ENCODE measurements around the gene BACH2.
"Not testable (repeated sequence)": the region's sequence is repeated elsewhere in the genome, so short reads cannot be mapped to it uniquely, and the experiment has no call there.

BACH2 gene

DNA sequence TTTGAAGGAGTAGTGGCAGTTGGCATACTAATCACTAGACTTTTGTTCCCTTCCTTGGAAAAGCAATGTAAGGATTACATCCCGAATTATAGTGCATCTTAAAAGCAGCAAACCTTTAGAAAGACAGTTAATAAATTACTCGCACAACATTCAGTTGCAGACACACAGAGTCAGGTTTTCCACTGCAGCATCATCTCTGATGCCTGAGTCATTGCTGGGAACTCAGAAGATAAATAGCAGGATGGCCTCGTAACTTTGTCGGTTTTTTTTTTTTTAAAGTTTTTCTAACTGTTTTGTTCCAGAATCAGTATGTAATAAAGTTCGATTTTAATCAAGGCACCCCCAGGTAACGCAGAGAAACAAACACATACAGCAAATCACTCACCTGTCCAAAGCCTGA, 368.0 kb downstream of the BACH2 start:
- no peak for DNase-seq

DNA sequence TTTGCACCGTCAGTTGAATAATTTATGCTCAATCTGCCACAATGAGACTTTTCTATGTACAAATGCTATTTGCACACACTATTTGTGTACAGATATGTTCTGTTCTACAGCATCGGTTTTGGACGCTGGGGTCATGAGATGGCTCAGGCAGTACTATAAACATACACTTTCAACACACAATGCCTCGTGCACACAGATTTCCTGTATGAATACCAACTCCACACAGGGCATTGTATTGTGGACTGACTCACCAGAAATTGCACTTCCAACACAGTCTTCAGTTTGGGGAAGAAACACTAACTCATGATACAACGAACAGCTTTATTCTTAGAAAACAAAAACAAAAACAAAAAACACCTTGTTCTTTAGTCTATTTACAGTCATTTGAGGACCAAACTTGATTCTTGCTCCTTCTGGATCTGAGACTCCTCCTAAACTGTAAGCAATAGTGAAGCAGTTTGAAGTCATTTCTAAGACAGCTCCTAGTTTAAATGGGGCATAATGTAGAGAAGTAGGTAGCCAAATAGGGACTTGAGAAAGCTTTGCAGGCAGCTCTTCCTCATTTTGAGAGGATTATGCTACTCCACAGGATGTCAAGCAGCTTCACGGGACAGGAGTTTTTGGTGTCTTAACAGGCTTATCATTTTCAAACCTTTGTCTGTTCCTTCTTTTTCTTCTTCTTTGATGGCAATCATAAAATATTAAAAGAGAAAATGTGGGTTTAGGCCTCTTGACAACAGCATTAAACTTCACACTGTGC, 368.7 kb downstream of the BACH2 start:
- DNase-seq, result no peak

DNA sequence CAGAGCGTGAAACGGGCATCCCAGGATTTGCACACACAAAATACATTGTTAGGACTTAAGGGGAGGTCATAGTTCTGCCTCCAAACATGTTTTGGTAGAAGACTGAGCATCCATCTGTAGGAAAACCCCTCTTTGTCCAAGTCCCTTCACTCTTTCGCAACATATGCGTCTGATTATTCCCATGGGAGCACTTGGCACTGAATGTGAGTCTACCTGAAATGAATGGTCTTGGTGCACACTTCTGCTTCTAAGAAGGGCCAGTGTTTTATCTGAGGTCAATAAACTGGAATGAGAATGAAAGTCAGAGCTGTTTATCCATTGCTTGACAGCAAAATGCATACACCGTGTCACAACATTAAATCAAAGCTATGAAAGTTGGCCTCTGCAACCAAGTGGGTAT, 369.4 kb downstream of the BACH2 start:
- DNase-seq, result no peak

DNA sequence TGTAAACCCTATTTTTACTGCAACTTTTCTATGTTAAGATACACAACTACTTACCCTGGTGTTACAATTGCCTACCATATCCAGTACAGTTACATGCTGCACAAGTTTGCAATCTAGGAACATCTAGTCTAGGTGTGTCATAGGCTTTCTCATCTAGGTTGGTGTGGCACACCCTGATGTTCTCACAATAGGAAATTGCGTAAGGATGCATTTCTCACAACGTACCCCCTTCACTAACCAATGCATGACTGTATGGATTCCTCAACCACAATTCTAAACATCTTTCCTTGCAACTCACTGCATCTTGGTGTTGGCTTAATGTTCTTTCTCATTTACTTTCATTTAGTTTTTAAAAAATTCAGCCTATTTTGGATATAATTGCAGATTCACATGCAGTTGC, 370.8 kb downstream of the BACH2 start:
- peak in 1 of 5 donors; percentile 18 for DNase-seq

DNA sequence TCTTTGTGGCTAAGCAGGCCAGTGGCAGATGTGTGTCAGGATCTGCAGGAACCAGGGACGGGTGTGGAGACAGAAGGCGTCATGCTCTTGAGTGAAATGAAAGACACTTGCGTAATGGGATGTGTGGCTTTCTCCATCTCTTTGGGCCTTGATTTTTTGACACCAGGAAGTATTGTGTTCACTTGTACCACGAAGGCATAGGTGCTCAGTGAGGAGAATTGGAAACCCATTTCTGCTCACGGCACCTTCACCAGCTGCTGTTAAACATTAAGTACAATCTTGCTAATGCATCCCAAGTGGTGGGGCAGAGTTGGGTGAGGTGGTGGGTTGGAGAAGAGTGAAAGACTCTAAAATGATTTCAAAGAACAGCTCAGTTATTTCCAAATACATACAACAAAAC, 372.4 kb downstream of the BACH2 start:
- DNase-seq, result no peak

DNA sequence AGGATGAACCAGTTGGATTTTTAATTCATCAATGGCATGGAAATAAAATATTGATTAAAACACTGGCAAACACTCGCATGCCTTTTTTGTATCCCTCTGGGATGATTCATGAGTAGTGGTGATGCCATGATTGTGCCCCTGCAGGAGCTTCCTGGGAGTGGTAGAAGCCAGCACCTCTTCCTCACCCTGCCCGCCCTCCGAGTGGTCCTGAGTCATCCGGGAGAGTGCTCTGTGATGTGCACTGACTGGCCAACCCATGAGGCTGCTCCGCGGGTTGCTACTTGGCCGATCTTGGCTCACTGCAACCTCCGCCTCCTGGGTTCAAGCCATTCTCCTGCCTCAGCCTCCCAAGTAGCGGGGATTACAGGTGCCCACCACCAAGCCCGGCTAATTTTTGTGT, 375.0 kb downstream of the BACH2 start:
- DNase-seq, result no peak

DNA sequence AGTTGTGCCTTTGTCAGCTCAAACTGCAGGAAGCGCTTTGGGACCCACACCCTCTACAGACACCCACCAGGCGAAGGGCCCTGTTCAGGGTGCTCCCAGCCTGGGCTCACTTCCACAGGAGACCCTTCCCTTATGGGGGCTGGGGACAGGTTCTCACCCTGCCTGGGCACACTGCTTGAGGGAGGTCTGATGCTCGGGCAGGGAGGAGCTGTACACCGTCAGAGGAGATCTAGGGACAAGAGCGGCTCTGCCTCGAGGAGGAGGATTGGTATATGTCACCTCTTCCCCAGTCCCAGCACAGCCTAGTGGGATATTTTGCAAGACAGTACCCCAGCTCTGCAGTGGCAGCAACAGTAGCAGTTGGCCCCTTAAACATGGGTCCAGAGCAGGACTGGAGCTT, 375.4 kb downstream of the BACH2 start:
- DNase-seq, result no peak

DNA sequence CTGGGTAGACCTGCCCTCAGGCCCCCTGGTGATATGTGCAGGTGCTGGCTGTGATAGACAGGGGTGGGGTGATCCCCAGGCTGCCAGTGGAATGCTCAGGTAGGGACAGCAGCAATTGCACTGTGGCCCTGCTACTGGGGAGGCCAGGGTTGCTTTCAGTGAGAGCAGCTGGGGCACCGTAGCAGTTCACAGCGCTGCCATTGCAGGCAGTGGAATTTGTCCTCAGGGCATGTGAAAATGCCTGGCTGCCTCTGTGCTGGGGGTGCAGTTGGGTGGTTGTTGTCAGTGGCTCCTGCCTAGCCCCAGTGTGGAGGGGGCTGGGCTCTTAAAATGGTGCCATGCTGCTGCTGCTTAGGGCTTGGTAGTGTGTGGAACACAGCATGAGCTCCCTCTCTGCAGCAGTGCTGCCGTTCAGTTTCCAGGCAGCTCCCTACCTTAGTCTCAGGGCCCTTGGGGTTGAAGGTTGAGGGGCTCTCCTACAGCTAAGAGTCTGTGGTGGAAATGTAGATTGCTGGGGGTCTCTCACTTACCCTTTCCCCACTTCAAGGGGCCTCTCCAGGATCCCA, 378.8 kb downstream of the BACH2 start:
- no peak for DNase-seq

DNA sequence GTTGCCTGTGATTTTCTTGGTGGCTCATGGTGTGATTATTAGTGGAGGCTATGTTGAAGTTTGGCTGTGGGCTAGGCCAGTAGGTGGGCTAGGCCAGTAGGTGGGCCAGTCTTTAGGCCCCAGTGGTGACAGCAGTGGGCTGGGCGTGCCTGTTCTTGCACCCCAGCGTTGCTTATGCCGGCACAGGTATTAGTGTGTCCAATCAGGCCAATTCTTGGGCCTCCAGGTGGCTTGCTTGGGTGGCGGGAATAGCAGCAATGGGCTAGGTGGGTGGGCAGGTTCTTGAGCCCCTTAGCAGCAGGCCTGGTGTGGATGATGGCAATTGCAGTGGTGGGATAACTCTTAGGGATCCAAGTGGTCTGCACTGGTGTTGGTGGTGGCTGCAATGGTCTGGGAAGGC, 379.4 kb downstream of the BACH2 start:
- DNase-seq, result no peak

DNA sequence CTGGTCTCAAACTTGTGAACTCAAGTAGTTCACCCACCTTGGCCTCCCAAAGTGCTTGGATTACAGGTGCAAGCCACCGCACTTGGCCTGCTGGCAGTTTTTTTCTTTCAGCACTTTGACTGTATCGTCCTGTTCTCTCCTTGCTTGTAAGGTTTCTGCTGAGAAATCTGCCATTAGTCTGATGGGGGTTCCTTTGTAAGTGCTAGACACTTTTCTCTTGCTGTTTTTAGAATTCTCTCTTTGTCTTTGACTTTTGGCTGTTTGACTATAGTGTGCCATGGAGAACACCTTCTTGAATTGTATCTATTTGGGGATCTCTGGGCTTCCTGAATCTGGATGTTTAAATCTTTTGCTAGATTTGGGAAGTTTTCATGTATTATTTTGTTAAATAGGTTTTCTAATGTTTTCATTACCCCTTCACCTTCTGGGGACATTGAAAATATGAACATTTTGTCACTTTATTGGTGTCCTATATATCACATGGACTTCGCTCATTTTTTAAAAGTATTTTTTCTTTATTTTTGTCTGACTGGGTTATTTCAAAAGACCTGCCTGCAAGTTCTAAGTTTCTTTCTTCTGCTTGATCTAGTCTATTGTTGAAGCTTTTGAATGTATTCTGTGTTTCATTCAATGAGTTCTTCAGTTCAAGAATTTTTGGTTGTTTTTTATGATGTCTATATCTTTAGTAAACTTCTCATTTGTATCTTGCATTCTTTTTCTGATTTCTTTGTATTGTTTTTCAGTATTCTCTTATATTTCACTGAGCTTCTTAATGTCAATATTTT, 380.3 kb downstream of the BACH2 start:
- DNase-seq, result no peak

DNA sequence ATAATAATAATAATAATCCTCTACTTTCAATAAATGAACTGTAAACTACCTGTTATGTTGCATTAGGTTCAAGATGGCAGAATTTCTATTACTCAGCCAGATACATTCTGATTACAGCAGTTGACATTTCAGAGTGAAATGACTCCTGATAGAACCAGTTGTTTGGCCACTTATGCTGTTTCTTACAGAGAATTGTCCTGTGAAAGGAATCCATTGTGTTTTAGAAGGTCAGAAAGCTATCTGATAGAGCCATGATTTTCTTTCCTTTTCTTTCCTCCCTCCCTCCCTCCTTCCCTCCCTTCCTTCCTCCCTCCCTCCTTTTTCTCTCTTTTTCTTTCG, 385.8 kb downstream of the BACH2 start:
- DNase-seq, result no peak

DNA sequence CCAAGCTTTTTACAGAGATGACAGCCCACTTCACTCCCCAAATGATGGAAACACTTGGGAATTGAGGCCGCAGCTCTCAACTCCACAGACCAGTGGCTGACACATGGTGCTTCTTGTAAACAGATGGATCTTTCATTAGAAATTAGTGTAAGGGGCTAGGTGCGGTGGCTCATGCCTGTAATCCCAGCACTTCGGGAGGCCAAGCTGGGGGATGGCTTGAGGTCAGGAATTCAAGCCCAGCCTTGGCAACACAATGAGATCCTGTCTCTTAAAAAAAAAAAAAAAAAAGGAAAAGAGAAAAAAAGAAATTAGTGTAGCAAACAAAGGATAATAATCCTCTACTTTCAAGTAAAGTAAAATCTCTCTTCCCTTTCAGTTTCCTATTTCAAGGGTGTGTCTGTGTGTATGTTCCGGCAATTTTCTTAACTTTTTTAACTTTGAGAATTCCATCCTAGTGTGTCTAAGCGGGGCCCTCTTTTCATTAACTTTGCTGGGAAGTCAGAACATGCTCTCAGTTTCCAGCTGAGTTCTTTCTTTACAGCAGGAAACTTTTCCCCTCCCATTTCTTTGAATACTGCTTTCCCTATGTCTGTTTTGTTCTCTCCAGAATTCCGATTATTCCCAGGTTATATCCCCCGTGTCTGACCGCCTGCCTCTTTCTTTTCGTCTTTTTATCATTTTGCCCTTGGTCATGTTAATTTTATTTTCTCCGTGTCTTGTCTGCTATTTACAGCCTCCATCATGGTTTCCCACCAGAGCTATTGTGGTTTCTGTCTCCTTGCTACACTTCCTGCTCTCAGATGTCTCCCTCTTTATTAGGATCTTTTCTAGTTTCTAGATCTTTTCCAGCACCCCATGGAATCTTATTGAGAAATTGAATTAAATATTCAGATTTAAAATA, 386.4 kb downstream of the BACH2 start:
- not testable (repeated sequence) for DNase-seq

DNA sequence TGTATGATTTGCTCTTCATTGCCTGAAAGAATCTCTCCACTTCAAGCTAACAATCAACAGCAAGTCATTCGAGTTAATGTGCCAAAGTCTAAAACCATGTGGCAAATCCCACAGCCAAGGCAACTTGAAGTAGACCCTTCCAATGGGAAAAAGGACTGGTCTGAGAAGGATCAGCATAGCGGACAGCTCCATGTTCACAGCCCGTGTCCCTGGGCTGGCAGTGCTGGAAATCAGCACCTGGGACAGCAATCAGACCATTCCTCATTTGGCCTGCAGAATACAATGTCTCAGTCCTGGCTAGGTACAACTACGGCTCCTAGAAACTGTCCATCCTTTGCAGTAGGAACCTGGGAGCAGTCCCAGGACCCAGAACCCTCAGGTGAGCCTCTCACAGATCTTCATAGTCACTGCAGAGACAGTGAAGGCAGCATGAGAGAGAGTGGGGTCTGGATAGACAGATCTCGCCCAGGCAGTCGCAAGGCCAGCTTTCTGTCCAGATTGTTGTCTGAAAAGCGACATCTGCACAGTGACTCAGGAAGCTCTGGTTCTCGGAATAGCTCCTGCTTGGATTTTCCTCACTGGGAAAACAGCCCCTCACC, 401.3 kb downstream of the BACH2 start:
- DNase-seq, result no peak

DNA sequence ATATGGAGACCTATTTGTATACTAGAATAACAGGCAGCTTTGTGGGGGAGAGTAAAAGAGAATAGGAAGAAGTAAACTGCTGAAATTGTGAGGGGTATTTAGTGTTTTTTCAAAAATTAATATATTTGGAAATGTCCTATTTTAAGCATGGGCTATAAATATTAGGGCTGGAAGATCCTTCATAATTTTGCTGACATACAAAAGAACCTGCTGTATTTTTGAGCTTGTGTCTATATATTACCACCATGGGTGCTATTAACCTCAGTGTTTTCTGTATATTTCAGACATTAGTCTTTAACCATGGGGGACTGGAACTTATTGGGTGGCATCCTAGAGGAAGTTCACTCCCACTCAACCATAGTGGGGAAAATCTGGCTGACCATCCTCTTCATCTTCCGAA, 402.5 kb downstream of the BACH2 start, which contains the start of gene GJA10:
TSS of gene GJA10 (plus strand) at position 301 of the 400 bp plus-strand sequence. CDS start at position 301, 0 bp downstream.
- no peak for DNase-seq

DNA sequence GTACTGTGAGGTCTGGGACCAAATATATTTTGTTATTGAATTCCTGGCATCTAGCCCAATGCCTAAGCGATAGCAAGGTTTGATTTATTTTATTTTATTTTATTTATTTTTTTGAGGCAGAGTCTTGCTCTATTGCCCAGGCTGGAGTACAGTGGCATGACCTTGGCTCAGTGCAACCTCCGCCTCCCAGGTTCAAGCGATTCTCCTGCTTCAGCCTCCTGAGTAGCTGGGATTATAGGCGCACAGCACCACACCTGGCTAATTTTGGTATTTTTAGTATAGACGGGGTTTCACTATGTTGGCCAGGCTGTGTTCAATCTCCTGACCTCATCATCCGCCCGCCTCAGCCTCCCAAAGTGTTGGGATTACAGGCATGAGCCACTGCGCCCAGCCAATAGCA, 404.1 kb downstream of the BACH2 start:
- not testable (repeated sequence) for DNase-seq

DNA sequence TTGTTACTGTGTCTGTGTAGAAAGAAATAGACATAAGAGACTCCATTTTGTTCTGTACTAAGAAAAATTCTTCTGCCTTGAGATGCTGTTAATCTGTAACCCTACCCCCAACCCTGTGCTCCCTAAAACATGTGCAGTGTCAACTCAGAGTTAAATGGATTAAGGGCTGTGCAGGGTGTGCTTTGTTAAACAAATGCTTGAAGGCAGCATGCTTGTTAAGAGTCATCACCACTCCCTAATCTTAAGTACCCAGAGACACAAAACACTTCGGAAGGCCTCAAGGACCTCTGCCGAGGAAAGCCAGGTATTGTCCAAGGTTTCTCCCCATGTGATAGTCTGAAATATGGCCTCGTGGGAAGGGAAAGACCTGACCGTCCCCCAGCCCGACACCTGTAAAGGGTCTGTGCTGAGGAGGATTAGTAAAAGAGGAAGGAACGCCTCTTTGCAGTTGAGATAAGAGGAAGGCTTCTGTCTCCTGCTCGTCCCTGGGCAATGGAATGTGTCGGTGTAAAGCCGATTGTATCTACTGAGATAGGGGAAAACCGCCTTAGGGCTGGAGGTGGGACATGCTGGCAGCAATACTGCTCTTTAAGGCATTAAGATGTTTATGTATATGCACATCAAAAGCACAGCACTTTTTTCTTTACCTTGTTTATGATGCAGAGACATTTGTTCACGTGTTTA, 405.7 kb downstream of the BACH2 start:
- DNase-seq, result not testable (repeated sequence)

DNA sequence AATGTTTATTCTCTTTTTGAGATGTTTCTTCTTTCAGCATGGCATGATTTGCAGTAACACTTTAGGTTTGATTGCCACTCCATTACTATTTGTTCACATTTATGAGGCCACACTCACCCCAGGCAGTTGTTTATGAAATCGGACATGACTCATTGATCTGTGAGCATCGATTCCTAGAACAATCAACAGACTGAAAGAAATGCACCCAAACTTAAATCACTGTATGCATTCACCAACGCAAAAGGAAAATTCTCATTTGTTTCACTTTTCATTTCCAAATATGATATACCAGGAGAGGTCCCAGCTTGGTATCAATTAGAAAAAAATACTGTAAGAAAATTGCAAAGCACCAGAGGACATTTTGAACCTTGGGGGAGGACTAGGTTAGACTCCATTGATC, 407.8 kb downstream of the BACH2 start:
- DNase-seq, result peak in 1 of 5 donors; percentile 83

DNA sequence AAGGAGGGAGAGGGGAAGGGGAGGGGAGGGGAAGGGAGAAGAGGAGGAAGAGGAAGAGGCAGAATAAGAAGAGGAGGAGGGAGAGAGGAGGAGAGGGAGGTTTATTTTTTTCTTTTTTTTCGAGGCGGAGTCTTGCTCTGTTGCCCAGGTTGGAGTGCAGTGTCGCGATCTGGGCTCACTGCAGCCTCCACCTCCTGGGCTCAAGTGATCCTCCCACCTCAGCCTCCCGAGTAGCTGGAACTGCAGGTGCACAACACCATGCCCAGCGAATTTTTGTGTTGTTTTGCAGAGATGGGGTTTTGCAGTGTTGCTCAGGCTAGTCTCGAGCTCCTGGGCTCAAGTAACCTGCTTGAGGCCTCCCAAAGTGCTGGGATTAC, 408.5 kb downstream of the BACH2 start:
- no peak for DNase-seq

DNA sequence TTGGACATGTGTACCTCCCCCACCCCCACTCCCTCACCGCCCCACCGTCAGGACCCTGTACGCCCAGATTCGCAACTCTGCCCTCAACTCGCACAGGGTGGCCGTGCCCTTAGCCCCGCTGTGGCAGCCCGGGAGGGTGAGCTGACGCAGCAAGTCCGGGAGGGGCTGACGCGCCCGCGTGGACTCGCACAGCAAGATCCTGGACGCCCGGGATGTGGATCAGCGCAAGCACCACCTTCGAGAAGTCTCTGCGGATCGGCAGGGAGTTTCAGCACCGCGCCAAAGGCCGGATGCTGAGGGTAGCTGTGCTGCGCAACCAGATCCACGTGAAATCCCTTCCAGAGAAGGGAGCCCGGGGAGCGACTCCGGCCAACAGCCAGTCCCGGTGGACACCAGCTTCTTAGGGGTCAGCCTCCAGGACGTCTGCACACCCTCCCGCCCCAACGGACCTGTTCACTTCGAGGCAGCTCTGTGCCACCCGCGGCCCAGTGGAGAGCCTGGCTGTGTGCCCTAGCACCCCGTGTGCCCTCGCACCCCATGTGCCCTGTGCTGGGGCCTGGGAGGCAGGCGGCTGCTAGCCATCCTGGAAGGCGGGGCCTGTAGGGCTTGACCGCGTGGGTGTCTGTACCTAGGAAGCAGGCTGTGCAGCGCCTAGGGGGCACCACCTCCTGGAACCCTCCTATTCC, 409.0 kb downstream of the BACH2 start:
- DNase-seq, result peak in 1 of 5 donors; percentile 25

DNA sequence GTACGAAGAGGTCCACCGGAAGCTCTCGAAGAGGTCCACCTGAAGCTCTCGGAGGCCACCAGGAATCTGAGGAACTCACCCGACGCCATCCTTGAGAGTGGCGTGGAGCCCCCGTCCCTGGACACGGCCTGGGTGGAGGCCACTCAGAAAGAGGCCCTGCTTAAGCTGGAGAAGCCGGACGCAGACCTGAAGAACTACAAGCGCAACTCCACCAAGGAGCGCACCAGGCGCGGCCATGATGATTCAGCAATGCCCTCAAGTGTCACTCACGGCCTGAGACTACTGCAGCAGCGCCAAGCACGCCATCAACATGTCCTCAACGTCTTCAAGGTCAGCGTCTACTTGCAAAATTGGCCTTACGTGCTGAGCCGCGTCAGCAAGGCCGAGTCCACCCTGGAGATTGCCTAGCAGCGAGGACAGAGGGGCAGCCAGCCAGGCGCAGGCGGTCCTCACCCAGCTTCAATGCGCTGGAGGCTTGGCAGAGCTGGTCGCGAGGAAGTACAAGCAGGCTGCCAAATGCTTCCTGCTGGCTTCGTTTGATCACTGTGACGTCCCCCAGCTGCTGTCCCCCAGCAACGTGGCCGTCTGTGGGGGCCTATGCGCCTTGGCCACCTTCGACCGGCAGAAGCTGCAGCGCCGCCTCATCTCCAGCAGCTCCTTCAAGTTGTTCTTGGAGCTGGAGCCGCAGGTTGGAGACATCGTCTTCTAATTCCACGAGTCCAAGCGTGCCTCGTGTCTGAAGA, 410.1 kb downstream of the BACH2 start:
- DNase-seq, result no peak
